GM18520 (cell line): ENCODE data around the gene UBE3C.
"Not testable (repeated sequence)": the region's sequence is repeated elsewhere in the genome, so short reads cannot be mapped to it uniquely, and the experiment has no call there.

Source experiments
- ATAC-seq: cut with Tn5 transposase; IDR thresholded peaks from one replicate; pipeline ENCODE4 v1.9.1; 2021; ENCODE audit not compliant: unreplicated experiment

UBE3C gene

DNA sequence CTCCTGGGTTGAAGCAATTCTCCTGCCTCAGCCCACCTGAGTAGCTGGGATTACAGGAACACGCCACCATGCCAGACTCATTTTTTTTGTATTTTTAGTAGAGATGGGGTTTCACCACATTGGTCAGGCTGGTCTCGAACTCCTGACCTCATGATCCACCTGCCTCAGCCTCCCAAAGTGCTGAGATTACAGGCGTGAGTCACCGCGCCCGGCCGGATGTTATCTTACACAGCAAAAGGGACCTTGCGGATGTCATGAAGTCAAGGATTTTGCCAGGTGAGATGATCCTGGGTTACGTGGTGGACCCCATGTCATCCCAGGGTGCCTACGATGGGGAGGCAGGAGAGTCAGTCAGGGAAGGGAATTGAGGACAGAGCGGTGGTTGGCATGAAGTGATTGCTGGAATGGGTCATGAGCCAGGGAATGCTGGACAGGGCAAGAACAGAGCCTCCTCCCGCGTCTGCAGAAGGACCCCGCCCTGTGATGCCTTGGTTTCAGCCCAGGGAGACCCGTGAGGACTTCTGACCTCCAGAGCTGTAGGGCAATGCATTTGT, 8.7 kb upstream of the UBE3C start:
- no peak for ATAC-seq

GRCh38 chr7:157130849-157131248, 7.9 kb upstream of the UBE3C start:
- ATAC-seq, result not testable (repeated sequence)

GRCh38 chr7:157132796-157133195, 5.9 kb upstream of the UBE3C start:
- no peak for ATAC-seq

DNA sequence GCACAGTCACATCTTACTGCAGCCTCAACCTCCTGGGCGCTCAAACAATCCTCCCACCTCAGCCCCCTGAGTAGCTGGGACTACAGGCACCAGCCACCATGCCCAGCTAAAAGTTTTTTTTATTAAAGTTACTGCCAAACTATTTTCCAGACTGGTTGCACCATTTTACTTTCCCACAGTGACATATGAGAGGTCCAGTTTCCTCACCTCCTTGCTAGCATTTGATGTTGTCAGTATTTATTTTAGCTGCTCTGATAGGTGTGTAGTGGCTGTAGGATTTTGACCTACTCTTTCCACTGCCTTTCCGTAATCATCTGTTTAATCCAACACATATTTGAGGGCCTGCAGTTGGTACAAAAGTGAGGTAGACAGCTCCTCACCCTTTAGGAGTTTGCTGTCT, 5.4 kb upstream of the UBE3C start:
- no peak for ATAC-seq

- ATAC-seq, result no peak
Observed at GRCh38 chr7:157136372-157136771, 2.4 kb upstream of the UBE3C start.

DNA sequence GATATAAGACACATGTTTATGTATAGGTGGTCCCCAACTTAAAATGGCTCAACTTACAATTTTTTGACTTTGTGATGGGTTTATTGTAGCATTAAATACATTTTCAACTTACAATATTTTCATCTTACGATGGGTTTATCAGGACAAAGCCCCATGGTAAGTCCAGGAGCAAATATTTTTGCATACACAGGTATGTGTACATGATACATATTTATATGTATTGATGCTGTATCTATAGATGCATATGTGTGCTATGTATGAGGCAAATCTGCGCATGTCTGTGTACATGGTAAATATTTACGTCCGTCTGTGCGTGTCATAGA, 664 bp upstream of the UBE3C start:
- ATAC-seq, result no peak

- ATAC-seq, result peak; percentile 47
Observed at GRCh38 chr7:157139111-157139809, 534 bp downstream of the UBE3C start.

- no peak for ATAC-seq
Observed at GRCh38 chr7:157139810-157140510, 1.2 kb downstream of the UBE3C start.

DNA sequence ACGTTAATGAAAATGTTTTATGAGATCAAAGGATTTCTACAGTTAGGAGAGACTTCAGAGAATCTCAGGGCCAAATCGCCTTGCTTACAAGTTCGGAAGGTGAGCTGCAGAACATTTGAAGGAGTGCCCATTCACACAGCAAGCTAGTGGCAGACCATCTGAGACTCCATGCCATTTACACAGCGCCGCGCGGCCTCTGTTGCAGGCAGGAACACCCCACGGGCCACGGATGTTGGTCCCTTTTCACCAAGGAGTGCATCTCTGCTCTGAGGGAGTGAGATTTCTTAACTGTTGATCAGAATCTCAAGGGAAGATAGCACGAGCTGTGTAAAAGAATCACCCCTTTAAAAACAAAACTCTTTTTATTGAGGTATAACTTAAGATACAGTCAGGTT, 1.8 kb downstream of the UBE3C start:
- no peak for ATAC-seq

DNA sequence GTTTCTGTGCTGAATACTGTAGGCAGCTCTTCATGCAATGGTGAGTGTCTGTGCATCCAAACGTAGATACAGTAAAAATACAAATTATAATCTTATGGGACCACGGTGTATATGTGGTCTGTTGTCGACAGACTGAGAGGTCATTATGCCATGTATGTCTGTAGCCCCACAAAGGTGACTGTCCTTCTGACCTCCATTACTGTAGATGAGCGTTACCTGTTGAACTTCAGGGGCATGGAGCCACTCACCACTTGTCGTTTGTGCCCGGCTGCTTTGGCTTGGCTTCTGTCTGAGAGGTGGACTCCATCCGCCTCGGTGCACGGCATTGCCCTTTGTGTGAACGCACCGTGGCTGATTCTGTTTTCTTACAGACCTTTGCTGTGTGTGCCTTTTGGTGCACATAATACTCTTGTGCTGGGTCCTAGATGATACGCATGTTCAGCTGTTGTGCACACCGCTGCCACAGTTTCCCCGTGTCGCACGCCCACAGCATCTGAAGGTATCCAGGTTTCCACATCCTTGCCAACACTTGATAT, 2.9 kb downstream of the UBE3C start:
- ATAC-seq, result no peak

DNA sequence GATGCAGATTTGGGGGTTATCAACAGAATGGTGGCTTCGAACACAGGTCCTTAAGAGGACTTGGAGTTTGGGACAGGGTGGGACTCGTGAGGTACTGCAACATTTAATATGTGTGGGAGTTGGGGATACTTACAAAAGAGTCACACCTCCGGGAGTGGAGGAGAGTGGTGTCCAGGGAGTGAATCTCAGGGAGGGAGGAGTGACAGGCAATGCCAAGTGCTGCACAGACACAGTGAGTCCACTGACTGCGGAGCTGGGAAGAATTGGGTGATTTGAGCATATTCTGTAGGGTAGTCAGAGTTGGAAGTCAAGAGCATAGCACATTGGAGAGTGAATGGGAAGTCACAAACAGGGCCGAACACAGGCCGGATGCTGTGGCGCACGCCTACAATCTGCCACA, 5.1 kb downstream of the UBE3C start:
- no peak for ATAC-seq

GRCh38 chr7:157149317-157149716, 10.6 kb downstream of the UBE3C start:
- no peak for ATAC-seq

GRCh38 chr7:157150882-157151281, 12.2 kb downstream of the UBE3C start:
- no peak for ATAC-seq

DNA sequence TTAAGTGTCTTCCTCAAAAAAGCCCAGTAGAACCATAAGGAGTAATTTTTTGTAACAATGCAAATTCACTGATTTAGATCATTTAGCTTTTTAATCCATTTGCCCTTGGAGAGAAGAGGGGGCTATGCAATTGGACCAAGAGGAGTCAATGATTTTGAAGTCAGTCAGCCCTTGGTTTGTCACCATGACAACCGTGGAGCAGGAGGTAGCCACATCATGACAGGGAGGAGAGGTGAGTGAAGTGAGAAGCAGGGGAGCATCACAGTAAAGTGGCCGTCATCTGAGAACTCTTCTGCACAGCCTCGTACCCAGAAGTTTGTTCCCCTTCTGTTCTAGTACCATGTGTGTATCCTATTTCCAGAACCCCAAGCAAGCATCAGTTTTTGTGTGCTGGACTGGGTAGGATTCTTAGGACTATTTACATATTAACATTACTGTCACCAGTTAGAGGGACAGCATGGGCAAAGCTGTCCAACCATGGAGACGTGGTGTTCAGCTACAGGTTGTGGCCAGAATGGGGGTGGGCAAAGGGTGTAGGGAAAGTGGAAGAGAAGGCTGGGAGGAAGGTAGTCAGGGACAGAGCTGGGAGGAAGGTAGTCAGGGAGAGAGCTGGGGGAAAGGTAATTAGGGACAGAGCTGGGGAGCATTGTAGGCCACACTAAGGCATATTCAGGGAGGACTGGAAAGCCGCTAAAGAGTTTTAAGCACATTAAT, 13.1 kb downstream of the UBE3C start:
- no peak for ATAC-seq

- no peak for ATAC-seq
Observed at GRCh38 chr7:157152391-157152937, 13.7 kb downstream of the UBE3C start.

- ATAC-seq, result no peak
Observed at GRCh38 chr7:157153260-157153659, 14.5 kb downstream of the UBE3C start.

DNA sequence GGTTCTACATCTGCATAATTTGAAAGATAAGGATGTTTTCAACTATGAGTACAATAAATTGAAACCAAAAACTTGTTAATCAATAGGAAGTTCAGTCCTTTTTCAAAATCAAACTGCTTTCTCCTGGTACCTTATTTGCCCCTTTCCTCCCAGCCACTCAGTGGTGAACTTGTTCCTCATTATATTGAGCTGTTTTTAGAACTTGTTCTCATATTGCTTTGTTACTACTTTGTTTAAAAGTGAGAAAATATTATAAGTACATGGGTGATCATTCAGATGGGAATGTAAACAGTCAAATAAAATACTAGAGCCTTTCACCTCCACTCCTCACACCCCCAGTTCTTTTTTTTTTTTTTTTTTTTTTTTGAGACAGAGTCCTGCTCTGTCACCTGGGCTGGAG, 17.2 kb downstream of the UBE3C start:
- no peak for ATAC-seq

GRCh38 chr7:157158400-157158799, 19.7 kb downstream of the UBE3C start:
- ATAC-seq, result no peak

GRCh38 chr7:157159537-157159936, 20.8 kb downstream of the UBE3C start:
- ATAC-seq, result not testable (repeated sequence)

GRCh38 chr7:157160433-157160832, 21.7 kb downstream of the UBE3C start:
- ATAC-seq, result no peak

GRCh38 chr7:157165987-157166386, 27.3 kb downstream of the UBE3C start:
- no peak for ATAC-seq
